Pons (tissue), 1 donor: Measurements from ENCODE around the gene SMAP1.

Source experiments
- DNase-seq: peaks from one replicate; pipeline ENCODE4 v3.0.0-alpha.2; 2016; ENCODE audit warnings: low spot score

Gene SMAP1

GRCh38 chr6:70900047-70900446 lies 232.4 kb downstream of the SMAP1 start:
- DNase-seq: no peak

DNA sequence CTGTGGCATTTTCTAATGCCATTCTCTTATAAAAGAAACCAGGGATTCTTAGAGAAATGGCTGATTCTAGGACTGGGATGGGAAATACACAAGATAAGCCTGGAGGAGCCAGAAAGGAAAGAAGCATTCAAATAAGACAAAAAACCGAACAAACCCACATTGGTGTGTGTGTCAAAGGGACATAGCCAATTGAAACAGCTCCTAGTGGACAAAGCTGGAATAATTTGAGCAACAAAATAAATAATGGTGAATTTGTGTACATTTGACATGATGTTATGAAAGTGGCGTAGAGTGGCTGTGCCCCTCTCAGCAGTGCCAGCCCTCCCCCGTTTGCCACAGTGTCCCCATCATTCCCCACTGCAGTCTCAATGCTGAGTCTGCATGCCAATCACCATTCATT lies 233.6 kb downstream of the SMAP1 start:
- no peak for DNase-seq

DNA sequence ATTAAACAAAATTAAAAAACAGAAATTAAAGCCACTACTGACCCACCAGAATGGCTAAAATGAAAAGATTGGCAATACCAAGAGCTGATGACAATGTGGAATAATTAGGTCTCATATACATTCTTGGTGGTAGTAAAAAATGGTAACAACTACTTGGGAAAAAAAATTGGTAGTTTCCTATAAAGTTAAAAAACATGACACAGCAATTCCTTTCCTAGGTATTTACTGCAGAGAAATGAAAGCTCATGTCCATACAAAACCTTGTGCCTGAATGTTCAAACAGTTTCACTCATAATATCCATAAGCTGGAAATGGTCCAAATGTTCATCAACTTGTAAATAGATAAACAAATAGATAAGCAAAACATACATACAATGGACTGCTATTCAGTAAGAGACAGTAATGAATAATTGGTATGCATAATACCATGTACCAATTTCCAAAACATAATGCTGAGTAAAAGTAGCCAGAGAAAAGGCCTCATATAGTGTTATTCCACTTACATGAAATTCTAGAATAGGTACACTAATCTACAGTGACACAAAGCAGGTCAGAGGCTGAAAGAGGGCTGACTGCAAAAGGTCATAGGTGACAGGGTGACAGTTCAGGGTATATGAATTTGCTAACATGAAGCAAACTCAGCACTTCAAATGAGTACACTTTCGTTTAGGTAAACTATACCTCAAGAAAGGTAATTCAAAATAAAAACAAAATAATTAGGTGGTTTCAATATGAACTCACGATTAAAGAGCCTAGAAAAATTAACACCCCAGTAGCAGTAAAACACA lies 236.2 kb downstream of the SMAP1 start:
- no peak for DNase-seq

DNA sequence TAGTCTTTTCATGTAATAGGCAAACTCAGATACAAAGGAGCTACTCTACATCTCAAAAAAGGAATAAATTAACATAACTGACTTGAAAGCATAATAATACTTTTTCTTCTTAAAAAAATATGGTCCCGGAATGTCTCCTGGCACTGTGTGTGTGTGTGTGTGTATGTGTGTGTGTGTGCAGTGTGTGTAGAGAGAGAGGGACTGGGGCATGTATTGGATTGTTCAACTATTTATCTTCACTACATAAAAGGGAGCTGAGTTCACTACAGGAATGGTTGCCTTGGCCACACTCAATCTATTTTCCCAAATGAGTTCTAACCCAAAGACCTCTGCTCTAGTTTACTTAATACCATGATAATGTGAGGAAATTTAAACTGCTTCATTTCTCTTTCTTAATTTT lies 238.1 kb downstream of the SMAP1 start:
- no peak for DNase-seq
